HL-60 (cell line): ENCODE data around the gene RNF187.

Experiments
- DNase-seq, 2 experiments: peaks; one replicate each; pipeline ENCODE4 v3.0.0-alpha.2; 2010 to 2020; ENCODE audit warnings: low read depth in 1 of 2, low spot score in 1 of 2
- H3K27ac ChIP-seq: fragments of 250-450 bp; sonication (Bioruptor Pico); replicated peaks from 2 replicates; pipeline ENCODE4 v1.5.1; 2020; ENCODE audit warnings: mild to moderate bottlenecking, moderate library complexity
- H3K27me3 ChIP-seq: fragments of 250-450 bp; sonication (Bioruptor Pico); 2 replicates; pipeline ENCODE4 v1.5.1; 2021; ENCODE audit warnings: mild to moderate bottlenecking, moderate library complexity; ENCODE audit not compliant: insufficient read depth, poor library complexity, severe bottlenecking
- H3K4me3 ChIP-seq: replicated peaks from 2 replicates; pipeline ENCODE4 v1.5.1; 2011; ENCODE audit warnings: mild to moderate bottlenecking, control low read depth, low read length; ENCODE audit not compliant: insufficient read depth
- GABPA ChIP-seq: IDR thresholded peaks from 2 replicates; pipeline ENCODE4 v1.6.1; 2012; ENCODE audit warnings: low read depth
- POLR2AphosphoS5 ChIP-seq: IDR thresholded peaks from 2 replicates; pipeline ENCODE4 v1.6.1; 2012; ENCODE audit warnings: low read depth
- REST ChIP-seq: IDR thresholded peaks from 2 replicates; pipeline ENCODE4 v1.6.1; 2012; ENCODE audit warnings: low read depth; ENCODE audit not compliant: insufficient replicate concordance
- SPI1 ChIP-seq: IDR thresholded peaks from 2 replicates; pipeline ENCODE4 v1.6.1; 2012; ENCODE audit warnings: low read depth, mild to moderate bottlenecking, borderline replicate concordance
- TF ChIP-seq, protein P1 (sequence below): IDR thresholded peaks from one replicate; pipeline ENCODE4 v1.5.1; 2011; ENCODE audit warnings: low read length, control low read depth, inconsistent platforms; ENCODE audit not compliant: insufficient read depth

Gene RNF187

GRCh38 chr1:228496494-228496893, 9.3 kb downstream of the RNF187 start:
- TF ChIP-seq, protein P1, sequence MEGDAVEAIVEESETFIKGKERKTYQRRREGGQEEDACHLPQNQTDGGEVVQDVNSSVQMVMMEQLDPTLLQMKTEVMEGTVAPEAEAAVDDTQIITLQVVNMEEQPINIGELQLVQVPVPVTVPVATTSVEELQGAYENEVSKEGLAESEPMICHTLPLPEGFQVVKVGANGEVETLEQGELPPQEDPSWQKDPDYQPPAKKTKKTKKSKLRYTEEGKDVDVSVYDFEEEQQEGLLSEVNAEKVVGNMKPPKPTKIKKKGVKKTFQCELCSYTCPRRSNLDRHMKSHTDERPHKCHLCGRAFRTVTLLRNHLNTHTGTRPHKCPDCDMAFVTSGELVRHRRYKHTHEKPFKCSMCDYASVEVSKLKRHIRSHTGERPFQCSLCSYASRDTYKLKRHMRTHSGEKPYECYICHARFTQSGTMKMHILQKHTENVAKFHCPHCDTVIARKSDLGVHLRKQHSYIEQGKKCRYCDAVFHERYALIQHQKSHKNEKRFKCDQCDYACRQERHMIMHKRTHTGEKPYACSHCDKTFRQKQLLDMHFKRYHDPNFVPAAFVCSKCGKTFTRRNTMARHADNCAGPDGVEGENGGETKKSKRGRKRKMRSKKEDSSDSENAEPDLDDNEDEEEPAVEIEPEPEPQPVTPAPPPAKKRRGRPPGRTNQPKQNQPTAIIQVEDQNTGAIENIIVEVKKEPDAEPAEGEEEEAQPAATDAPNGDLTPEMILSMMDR = no peak
- TF ChIP-seq GABPA (no peak), REST (no peak)
- DNase-seq = no peak
- Histone ChIP-seq H3K27me3 (no peaks in the 10 kb centered on the region), H3K4me3 (no peak overlapping the region), H3K27ac (no peak overlapping the region)

DNA sequence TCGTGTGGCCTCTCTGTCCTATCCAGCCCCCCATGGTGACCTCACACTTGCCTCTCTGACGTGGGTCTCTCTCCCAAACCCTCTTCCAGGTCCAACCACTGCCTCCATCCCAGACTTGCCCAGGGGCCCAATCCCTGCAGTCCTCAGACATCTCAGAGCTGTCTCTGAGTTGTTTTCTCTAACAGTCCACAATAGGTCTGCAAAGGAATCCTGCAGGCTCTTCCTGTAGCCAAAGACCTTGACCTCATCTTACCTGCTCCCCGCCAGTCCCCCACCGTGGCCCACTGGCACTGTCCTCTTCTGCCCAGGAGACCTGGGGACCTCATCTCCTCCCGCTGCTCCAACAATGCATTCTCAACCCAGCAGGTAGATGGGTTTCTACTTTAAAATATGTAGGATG, 10.0 kb downstream of the RNF187 start:
- Histone ChIP-seq H3K27ac (no peak overlapping the region), H3K27me3 (no peaks in the 10 kb centered on the region), H3K4me3 (no peak overlapping the region)
- TF ChIP-seq, protein P1 = no peak
- TF ChIP-seq POLR2AphosphoS5 (no peak), SPI1 (no peak), GABPA (no peak), REST (no peak)
- DNase-seq = no peak

DNA sequence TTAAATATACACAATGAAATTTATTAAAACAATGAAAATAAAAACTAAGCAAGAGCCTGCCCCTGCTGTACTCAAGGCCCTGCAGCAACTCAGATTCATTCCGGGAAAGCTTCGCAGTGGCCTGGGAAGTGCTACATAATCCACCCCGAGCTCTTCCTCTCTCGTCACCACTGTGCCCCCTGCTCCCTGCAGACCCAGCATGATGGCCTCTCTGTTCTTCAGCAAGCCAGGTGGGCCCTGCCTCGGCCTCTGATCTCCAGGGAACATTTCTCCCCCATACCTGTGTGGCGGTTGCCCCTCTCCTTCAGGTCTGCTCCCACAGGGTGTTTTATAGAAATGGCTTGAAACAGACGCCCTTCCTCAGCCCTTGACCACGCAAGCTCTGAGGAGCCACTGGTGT, 10.6 kb downstream of the RNF187 start:
- H3K4me3 ChIP-seq = no peak overlapping the region
- no peak overlapping the region for H3K27ac ChIP-seq
- H3K27me3 ChIP-seq = no peaks in the 10 kb centered on the region
- DNase-seq = no peak
- TF ChIP-seq POLR2AphosphoS5 = no peak
- TF ChIP-seq, protein P1 = no peak
- TF ChIP-seq REST = no peak
- TF ChIP-seq GABPA = no peak
- no peak for TF ChIP-seq SPI1
